ENCODE data around the gene GTF3C5. TPM values are rescaled to one million over a fixed set of nuclear protein-coding genes. Genes with fewer than 3 reads are reported as not detected.

The GTF3C5 gene
- total RNA-seq, 1 donor from 2014 or later = 36.5 TPM

DNA sequence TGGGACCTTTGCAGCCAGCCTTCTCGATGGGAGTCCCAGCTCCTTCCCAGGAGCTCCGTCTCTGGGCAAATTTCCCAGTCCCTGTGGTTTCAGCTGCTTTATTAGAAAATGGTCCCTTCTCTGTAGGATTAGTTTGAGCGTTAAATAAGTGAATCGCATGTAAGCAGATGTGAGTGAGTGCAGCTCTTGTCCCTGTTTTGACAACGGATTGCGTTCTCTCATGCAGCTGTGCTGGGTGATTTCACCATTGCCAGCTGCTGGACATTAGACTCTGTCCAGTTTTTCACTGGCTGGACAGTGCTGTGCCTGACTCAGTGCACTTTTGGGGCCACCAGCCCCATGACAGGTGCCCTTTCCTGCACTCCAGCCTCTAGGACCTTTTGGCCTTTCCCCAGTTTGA, 19.3 kb downstream of the GTF3C5 start:
- Mint-ChIP-seq H3K27me3 (ENCODE audit: low read depth) (no peaks in the 10 kb centered on the region), H3K36me3 (ENCODE audit: low read depth) (peaks cover 30% of the 10 kb centered on the region), H3K4me1 (ENCODE audit: low read depth) (peaks cover 21% of the 10 kb centered on the region), H3K9me3 (ENCODE audit: low read depth) (no peaks in the 10 kb centered on the region), H3K27ac (ENCODE audit: unreplicated experiment) (no peak overlapping the region), H3K4me3 (ENCODE audit: unreplicated experiment) (no peak overlapping the region)
- DNase-seq (ENCODE audit: low spot score) = no peak
- TF ChIP-seq, protein P1, sequence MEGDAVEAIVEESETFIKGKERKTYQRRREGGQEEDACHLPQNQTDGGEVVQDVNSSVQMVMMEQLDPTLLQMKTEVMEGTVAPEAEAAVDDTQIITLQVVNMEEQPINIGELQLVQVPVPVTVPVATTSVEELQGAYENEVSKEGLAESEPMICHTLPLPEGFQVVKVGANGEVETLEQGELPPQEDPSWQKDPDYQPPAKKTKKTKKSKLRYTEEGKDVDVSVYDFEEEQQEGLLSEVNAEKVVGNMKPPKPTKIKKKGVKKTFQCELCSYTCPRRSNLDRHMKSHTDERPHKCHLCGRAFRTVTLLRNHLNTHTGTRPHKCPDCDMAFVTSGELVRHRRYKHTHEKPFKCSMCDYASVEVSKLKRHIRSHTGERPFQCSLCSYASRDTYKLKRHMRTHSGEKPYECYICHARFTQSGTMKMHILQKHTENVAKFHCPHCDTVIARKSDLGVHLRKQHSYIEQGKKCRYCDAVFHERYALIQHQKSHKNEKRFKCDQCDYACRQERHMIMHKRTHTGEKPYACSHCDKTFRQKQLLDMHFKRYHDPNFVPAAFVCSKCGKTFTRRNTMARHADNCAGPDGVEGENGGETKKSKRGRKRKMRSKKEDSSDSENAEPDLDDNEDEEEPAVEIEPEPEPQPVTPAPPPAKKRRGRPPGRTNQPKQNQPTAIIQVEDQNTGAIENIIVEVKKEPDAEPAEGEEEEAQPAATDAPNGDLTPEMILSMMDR (IDR thresholded peaks at IDR 0.05) = no peak

- Mint-ChIP-seq H3K4me3 (ENCODE audit: unreplicated experiment) (no peak overlapping the region), H3K27ac (ENCODE audit: unreplicated experiment) (no peak overlapping the region), H3K36me3 (ENCODE audit: low read depth) (peaks cover 30% of the 10 kb centered on the region), H3K4me1 (ENCODE audit: low read depth) (peaks cover 27% of the 10 kb centered on the region), H3K9me3 (ENCODE audit: low read depth) (no peaks in the 10 kb centered on the region), H3K27me3 (ENCODE audit: low read depth) (no peaks in the 10 kb centered on the region)
- DNase-seq (ENCODE audit: low spot score) = no peak
- TF ChIP-seq, protein P1 (IDR thresholded peaks at IDR 0.05) = no peak
Observed at GRCh38 chr9:133050781-133051180, 20.0 kb downstream of the GTF3C5 start.

- peaks cover 32% of the 10 kb centered on the region for H3K4me1 Mint-ChIP-seq (ENCODE audit: low read depth)
- no peaks in the 10 kb centered on the region for H3K27me3 Mint-ChIP-seq (ENCODE audit: low read depth)
- TF ChIP-seq, protein P1 (IDR thresholded peaks at IDR 0.05) = no peak
- H3K9me3 Mint-ChIP-seq (ENCODE audit: low read depth) = no peaks in the 10 kb centered on the region
- no peak overlapping the region for H3K4me3 Mint-ChIP-seq (ENCODE audit: unreplicated experiment)
- H3K36me3 Mint-ChIP-seq (ENCODE audit: low read depth) = peaks cover 31% of the 10 kb centered on the region
- no peak overlapping the region for H3K27ac Mint-ChIP-seq (ENCODE audit: unreplicated experiment)
- no peak for DNase-seq (ENCODE audit: low spot score)
Observed at GRCh38 chr9:133051281-133051900, 20.6 kb downstream of the GTF3C5 start.

DNA sequence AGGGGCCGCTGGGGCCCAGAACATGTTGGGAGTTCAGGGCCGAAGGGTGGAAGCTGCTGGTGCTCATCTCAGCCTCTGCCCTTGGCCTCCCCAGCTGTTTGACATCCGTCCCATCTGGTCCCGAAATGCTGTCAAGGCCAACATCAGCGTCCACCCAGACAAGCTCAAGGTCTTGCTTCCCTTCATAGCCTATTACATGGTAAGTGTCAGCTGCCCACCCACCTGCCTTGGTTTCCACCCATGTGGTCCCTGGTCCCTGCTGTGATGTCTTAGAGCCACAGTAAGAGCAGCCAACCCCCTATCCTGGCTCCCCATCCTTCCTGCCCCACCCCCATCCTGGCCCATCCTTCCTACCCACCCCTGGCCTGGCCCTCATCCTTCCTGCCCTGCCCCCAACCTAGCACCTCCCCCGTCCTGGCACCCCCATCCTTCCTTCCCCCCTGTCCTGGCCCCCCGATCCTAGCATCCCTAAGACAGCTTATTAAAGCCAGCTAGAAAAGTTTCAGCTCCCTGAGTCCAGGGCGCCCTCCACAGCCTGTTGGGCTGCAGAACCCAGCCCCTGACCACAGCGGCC, 21.3 kb downstream of the GTF3C5 start:
- H3K4me3 Mint-ChIP-seq (ENCODE audit: unreplicated experiment) = no peak overlapping the region
- H3K27ac Mint-ChIP-seq (ENCODE audit: unreplicated experiment) = no peak overlapping the region
- no peaks in the 10 kb centered on the region for H3K9me3 Mint-ChIP-seq (ENCODE audit: low read depth)
- no peak for DNase-seq (ENCODE audit: low spot score)
- H3K36me3 Mint-ChIP-seq (ENCODE audit: low read depth) = peaks cover 31% of the 10 kb centered on the region
- H3K27me3 Mint-ChIP-seq (ENCODE audit: low read depth) = no peaks in the 10 kb centered on the region
- H3K4me1 Mint-ChIP-seq (ENCODE audit: low read depth) = peaks cover 32% of the 10 kb centered on the region
- TF ChIP-seq, protein P1 (IDR thresholded peaks at IDR 0.05) = no peak

DNA sequence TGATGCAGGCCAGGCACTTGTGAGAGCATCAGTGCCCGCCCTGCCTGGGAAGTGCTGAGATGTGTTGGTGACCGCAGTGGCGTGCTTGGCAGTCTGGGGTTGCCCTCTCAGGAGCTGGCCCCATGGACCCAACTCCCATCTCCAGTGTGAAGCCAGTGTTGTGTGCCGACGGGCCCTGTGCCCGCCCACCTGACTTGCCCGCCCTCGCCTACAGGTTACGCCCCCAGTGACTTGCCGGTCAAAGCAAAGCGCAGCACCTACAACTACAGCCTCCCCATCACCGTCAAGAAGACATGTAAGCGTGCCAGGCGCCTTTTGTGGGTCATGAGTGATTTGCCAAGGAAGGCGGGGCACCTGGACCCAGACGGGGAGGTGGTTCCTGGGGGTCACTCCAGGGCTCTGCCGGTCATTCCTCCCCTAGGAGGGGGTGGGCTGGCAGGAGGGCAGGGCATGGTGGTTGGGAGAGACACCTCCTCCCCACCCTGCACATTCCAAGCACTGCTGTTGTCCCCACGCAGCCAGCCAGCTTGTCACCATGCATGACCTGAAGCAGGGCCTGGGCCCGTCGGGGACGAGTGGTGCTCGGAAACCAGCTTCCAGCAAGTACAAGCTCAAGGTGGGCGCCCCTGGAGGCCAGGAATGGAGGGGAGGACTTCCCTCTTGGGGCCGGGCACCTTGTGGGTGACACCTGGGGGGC, 23.5 kb downstream of the GTF3C5 start:
- Mint-ChIP-seq H3K36me3 (ENCODE audit: low read depth) (peaks cover 37% of the 10 kb centered on the region), H3K9me3 (ENCODE audit: low read depth) (no peaks in the 10 kb centered on the region), H3K4me1 (ENCODE audit: low read depth) (peaks cover 37% of the 10 kb centered on the region), H3K4me3 (ENCODE audit: unreplicated experiment) (peak overlapping the region; percentile 12), H3K27me3 (ENCODE audit: low read depth) (no peaks in the 10 kb centered on the region), H3K27ac (ENCODE audit: unreplicated experiment) (peak overlapping the region; percentile 81)
- TF ChIP-seq, protein P1 (IDR thresholded peaks at IDR 0.05) = no peak
- peak; percentile 91 for DNase-seq (ENCODE audit: low spot score)
